HG02852 (cell line): Measurements from ENCODE around the gene DNAJA1.
"Not testable (repeated sequence)": the region's sequence is repeated elsewhere in the genome, so short reads cannot be mapped to it uniquely, and the experiment has no call there.

Experiments used
- ATAC-seq: cut with Tn5 transposase; IDR thresholded peaks from one replicate; pipeline ENCODE4 v1.9.1; 2021; ENCODE audit warnings: mild to moderate bottlenecking, moderate library complexity; ENCODE audit not compliant: unreplicated experiment

DNAJA1 gene

GRCh38 chr9:33024966-33025571 lies at the start of gene DNAJA1:
TSS of gene DNAJA1 (plus strand) at chr9:33025273. CDS start at chr9:33026485, 1,212 bp downstream.
- peak; percentile 91 for ATAC-seq

- ATAC-seq = no peak
Observed at GRCh38 chr9:32978051-32978450, 47.0 kb upstream of the DNAJA1 start.

GRCh38 chr9:32986971-32987370 lies 38.1 kb upstream of the DNAJA1 start:
- ATAC-seq = no peak

- ATAC-seq = no peak
Observed at GRCh38 chr9:32989660-32990059, 35.4 kb upstream of the DNAJA1 start.

GRCh38 chr9:32991897-32992594 lies 33.0 kb upstream of the DNAJA1 start:
- ATAC-seq = no peak

GRCh38 chr9:32992595-32993238 lies 32.4 kb upstream of the DNAJA1 start:
- no peak for ATAC-seq

- ATAC-seq = peak; percentile 1
Observed at GRCh38 chr9:33000682-33001055, 24.4 kb upstream of the DNAJA1 start.

GRCh38 chr9:33005335-33005734 lies 19.7 kb upstream of the DNAJA1 start:
- not testable (repeated sequence) for ATAC-seq

GRCh38 chr9:33007755-33008154 lies 17.3 kb upstream of the DNAJA1 start:
- ATAC-seq = no peak

- ATAC-seq = no peak
Observed at GRCh38 chr9:33011831-33012230, 13.2 kb upstream of the DNAJA1 start.

- ATAC-seq = no peak
Observed at GRCh38 chr9:33012328-33013069, 12.6 kb upstream of the DNAJA1 start.

GRCh38 chr9:33013962-33014664 lies 11.0 kb upstream of the DNAJA1 start:
- ATAC-seq = no peak

- no peak for ATAC-seq
Observed at GRCh38 chr9:33014665-33015014, 10.4 kb upstream of the DNAJA1 start.

- ATAC-seq = peak; percentile 49
Observed at GRCh38 chr9:33017283-33018041, 7.6 kb upstream of the DNAJA1 start.

GRCh38 chr9:33019797-33020196 lies 5.3 kb upstream of the DNAJA1 start:
- ATAC-seq = no peak

GRCh38 chr9:33022303-33022702 lies 2.8 kb upstream of the DNAJA1 start:
- no peak for ATAC-seq

GRCh38 chr9:33022755-33023154 lies 2.3 kb upstream of the DNAJA1 start:
- no peak for ATAC-seq

GRCh38 chr9:33023661-33024060 lies 1.4 kb upstream of the DNAJA1 start:
- no peak for ATAC-seq

GRCh38 chr9:33024126-33024965 lies 727 bp upstream of the DNAJA1 start:
- no peak for ATAC-seq
